Measurements from ENCODE around the gene SUMF1. TPM values are rescaled to one million over a fixed set of nuclear protein-coding genes. Genes with fewer than 3 reads are reported as not detected.
A peak's percentile ranks its signal among the peaks of the same experiment; 100 is the strongest.

The SUMF1 gene
- total and polyA plus RNA-seq, 4 donors: 11.6 to 50.0 (median 31.5) TPM

DNA sequence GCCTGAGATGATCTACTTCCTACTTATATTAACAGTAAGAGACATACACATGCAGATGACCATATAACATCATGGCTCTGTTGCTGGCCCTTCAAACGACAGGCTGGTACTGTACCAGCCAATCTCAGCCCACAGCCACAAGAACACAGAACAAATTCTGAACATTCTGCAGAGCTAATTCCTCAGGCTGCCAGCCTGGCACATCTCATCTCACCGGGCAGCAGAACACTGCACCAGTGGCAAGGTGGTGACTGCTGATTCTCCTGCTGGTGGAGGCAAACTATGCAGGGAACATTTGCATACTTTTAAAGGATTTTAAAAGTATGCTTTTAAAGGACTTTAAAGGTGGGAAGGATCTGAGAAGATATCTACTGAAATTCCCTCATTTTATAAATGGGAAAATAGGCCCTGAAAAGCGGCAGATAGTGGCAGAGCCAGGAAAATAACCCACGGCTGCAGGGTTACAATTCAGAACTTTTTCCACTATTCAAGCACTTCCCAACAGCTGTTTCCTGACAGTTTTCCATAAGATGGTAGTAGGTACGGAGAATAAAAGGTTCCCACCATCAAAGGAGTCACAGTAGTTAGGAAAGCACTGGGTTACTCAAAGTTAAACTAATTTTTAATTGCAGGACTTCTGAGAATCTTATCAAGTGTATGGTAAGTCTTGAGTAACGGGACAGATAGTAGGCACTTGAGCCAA lies 37.3 kb downstream of the SUMF1 start:
- no peak overlapping the region for H3K4me3 ChIP-seq
- no peak overlapping the region for H3K27ac ChIP-seq (ENCODE audit: low read depth in 1 of 2, low read length in 1 of 2)
- WGBS, 2 donors: 82 to 85% methylated on average over 6 of the region's 6 CpGs
- no peak for DNase-seq
- H3K4me1 ChIP-seq (ENCODE audit: control insufficient read depth in 5 of 5, insufficient read depth in 5 of 5, low read length in 5 of 5): peaks cover 0 to 13% (median 1%) of the 10 kb centered on the region in 5 donors
- TF ChIP-seq CTCF (IDR thresholded peaks at IDR 0.05; ENCODE audit: control extremely low read depth, extremely low read depth): no peak
- H3K36me3 ChIP-seq (ENCODE audit: control insufficient read depth in 4 of 4, insufficient read depth in 4 of 4, low read length in 4 of 4): peaks cover 0 to 7% (median 4%) of the 10 kb centered on the region in 4 donors
- peaks cover 0 to 1% (median 0%) of the 10 kb centered on the region in 4 donors for H3K9me3 ChIP-seq (ENCODE audit: control insufficient read depth in 4 of 4, insufficient read depth in 3 of 4, low read length in 3 of 4)
- no peak for ATAC-seq (ENCODE audit: insufficient read depth, low FRiP score)
- H3K9ac ChIP-seq (ENCODE audit: insufficient read depth in 1 of 2, low read length in 2 of 2): no peak overlapping the region
- H3K27me3 ChIP-seq (ENCODE audit: control insufficient read depth in 3 of 3, insufficient read depth in 3 of 3, low read length in 2 of 3): no peaks in the 10 kb centered on the region

DNA sequence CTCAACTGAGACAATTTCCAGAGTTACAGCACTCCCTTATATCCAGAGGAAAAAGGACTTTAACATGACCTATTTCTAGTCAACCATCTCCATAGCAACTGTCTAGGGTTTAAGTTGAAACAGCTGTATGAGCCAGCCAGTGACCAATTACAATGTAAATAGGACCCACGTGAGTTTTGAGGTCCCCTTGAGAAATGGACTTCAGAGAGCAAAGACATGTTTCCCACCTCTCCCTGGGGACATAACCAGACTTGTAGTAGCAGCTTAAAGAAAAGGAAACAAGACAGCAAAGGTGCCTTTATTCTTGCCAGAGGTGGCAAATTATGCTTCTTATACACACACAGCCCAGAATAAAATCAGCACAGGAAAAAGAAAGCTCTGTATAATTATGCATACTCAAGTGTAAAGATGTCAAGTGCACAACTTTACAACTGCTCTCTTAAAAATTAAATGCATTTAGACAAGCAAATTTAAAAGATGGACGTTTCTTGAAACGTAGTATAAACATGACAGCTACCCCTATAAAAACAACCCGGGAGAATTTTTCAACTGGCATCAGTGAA lies 40.2 kb downstream of the SUMF1 start:
- H3K9me3 ChIP-seq (ENCODE audit: control insufficient read depth in 4 of 4, insufficient read depth in 3 of 4, low read length in 3 of 4): peaks cover 0 to 1% (median 0%) of the 10 kb centered on the region in 4 donors
- no peaks in the 10 kb centered on the region for H3K27me3 ChIP-seq (ENCODE audit: control insufficient read depth in 3 of 3, insufficient read depth in 3 of 3, low read length in 2 of 3)
- peak; percentile 14 to 83 (median 69) for DNase-seq
- H3K4me3 ChIP-seq: no peak overlapping the region
- H3K27ac ChIP-seq (ENCODE audit: low read depth in 1 of 2, low read length in 1 of 2): no peak overlapping the region
- peaks cover 0 to 13% (median 1%) of the 10 kb centered on the region in 5 donors for H3K4me1 ChIP-seq (ENCODE audit: control insufficient read depth in 5 of 5, insufficient read depth in 5 of 5, low read length in 5 of 5)
- peaks cover 0 to 7% (median 1%) of the 10 kb centered on the region in 4 donors for H3K36me3 ChIP-seq (ENCODE audit: control insufficient read depth in 4 of 4, insufficient read depth in 4 of 4, low read length in 4 of 4)
- TF ChIP-seq CTCF (IDR thresholded peaks at IDR 0.05; ENCODE audit: control extremely low read depth, extremely low read depth): no peak
- no peak overlapping the region for H3K9ac ChIP-seq (ENCODE audit: insufficient read depth in 1 of 2, low read length in 2 of 2)
- WGBS, 2 donors: 57 to 71% methylated on average over 4 of the region's 4 CpGs
- ATAC-seq (ENCODE audit: insufficient read depth, low FRiP score): peak; percentile 62

DNA sequence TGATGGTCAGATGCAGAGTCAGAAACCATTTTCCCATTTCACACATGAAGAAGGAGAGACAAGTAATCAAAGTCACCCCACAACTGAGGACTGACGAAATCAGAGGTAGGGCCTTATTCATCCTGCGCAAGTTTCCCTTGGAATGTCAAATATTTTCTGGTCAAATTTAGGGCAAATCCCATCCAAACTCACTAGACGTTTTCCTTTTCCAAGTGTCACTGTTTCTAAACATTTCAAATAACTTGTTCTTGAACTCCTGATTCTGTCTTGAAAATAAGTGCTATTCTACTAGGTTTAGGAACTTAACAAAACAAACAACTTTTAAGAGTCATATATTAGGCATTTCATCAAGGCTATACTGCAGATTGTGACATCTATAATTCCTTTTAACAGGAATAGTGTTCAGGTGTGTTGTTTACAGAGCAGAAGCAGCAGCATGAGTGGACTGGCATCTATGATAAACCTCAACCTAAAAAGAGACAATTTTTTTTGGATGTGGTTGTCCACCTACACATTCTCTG lies 40.7 kb downstream of the SUMF1 start:
- WGBS, 2 donors: 62 to 82% methylated on average over 3 of the region's 3 CpGs
- Histone ChIP-seq H3K27ac (ENCODE audit: low read depth in 1 of 2, low read length in 1 of 2) (no peak overlapping the region), H3K4me3 (no peak overlapping the region), H3K27me3 (ENCODE audit: control insufficient read depth in 3 of 3, insufficient read depth in 3 of 3, low read length in 2 of 3) (no peaks in the 10 kb centered on the region), H3K4me1 (ENCODE audit: control insufficient read depth in 5 of 5, insufficient read depth in 5 of 5, low read length in 5 of 5) (peaks cover 0 to 13% (median 1%) of the 10 kb centered on the region in 5 donors), H3K9ac (ENCODE audit: insufficient read depth in 1 of 2, low read length in 2 of 2) (no peak overlapping the region), H3K36me3 (ENCODE audit: control insufficient read depth in 4 of 4, insufficient read depth in 4 of 4, low read length in 4 of 4) (peaks cover 0 to 3% (median under 1%) of the 10 kb centered on the region in 4 donors), H3K9me3 (ENCODE audit: control insufficient read depth in 4 of 4, insufficient read depth in 3 of 4, low read length in 3 of 4) (no peaks in the 10 kb centered on the region)
- ATAC-seq (ENCODE audit: insufficient read depth, low FRiP score) (no peak), DNase-seq (no peak)
- no peak for TF ChIP-seq CTCF (IDR thresholded peaks at IDR 0.05; ENCODE audit: control extremely low read depth, extremely low read depth)

Data from lung (tissue), 12 donors.